Measurements from ENCODE around the gene RUNX1. TPM values are rescaled to one million over a fixed set of nuclear protein-coding genes. Genes with fewer than 3 reads are reported as not detected.
"Not testable (repeated sequence)": the region's sequence is repeated elsewhere in the genome, so short reads cannot be mapped to it uniquely, and the experiment has no call there.

RUNX1 gene
- total RNA-seq, 1 experiment from 2014 or later = 13.8 TPM

DNA sequence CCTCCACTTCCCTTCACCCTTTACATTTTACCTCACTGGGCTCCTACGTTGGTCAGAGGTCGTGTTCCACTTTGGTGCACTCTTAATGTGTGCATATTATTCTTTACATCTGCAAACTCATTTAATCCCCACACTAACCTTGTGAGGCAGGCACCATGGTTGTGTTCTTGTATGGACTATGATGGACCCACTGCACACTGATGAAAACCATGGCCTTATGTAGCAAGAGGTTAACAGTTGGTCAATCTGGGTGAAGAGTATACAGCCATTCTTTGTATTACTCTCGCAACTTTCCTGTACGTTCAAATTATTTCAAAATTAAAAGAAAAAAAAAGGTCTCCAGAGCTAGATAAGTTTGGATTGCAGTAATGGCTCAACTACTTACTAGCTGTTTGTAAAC, 78.5 kb downstream of the RUNX1 start:
- no peak for DNase-seq (ENCODE audit: low read depth)

DNA sequence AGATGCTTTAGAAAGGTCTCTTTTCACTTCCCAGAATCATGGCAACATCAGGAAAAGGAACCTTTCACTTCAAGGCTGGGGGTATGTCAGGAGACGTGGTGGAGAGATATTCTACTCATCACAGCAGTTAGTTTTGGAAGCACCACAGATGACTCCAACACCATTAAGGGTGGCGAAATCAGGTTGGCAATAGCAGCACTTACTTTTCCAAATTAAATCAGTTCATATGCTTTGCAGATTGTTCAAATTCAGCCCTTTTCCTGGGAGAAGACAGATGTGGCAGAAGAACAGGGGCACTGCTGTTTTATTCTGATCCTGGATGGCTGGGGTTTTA, 79.0 kb downstream of the RUNX1 start:
- DNase-seq (ENCODE audit: low read depth) = no peak

DNA sequence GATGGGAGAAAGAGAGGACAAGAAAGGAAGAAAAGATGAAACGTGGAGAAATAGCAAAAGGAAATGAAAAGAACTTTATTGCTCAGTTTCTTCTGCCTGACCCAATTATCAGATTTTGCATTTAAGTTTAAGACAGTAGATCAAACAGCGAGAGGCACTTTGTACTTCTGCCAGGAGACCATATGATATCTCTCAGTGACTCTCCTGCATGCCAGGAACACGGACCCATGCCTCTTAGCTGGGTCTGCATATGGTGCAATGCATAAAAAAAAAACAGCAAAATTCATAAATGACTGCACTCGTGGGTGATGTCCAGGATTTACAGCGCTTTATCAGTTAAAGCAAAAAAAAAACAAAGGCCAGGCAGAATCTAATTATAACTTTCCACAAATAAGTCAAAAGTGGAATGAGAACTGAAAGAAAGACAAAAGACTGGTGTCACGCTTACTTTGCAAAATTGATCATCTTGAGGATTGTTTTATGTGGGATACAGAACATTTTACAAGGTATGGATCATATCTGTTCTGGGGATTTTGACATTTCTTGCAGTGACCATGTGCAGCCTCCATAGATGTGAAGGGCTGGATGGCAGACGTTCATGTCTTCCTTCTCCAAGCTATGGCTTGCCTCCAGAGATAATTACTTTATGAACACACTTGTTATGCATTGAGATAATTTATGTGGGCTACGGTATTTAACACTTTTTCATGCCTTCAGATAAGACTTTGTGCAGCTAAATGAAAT, 79.5 kb downstream of the RUNX1 start:
- no peak for DNase-seq (ENCODE audit: low read depth)

DNA sequence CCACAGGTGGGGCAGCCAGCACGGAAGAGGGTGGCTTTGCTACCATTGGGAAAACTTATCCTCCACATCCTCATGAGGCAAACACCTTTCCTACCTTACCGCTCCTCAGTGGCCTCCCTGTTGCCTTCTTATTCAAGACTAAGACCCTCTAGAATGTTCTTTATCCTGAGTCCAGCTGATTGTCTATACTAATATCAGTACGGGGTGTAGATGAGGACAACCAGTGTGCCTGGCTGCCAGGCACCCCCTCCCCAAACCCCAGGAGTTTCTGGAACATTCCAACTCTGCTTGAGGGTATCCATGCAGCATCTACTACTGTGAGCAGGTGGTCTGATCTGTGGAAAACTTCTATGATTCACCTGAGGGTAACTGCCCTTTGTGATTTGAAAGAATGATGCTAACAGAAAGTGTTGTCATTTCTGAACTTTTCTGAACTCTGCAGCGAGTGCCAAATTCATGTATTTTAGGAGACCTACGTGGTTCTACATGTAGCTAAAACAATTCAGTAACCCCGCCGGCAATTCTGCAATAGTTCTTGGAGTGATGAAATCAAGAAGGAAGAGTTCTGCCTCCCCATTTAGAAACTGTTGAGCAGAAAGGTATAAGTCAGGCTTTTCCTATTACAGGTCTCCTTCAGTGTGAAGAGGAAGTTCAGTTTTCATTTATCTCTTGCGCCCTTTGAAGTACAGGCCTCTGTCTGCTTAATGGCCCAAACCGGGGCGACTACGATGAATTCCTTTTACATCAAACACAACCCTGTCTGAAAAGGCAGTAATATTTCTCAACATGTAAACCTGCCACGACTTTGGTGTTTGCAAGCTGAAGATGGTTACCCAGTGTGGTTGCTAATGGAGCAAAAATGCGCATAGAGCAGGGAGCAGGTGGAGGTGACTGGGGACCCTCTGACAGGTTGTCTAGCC, 80.4 kb downstream of the RUNX1 start:
- no peak for DNase-seq (ENCODE audit: low read depth)

DNA sequence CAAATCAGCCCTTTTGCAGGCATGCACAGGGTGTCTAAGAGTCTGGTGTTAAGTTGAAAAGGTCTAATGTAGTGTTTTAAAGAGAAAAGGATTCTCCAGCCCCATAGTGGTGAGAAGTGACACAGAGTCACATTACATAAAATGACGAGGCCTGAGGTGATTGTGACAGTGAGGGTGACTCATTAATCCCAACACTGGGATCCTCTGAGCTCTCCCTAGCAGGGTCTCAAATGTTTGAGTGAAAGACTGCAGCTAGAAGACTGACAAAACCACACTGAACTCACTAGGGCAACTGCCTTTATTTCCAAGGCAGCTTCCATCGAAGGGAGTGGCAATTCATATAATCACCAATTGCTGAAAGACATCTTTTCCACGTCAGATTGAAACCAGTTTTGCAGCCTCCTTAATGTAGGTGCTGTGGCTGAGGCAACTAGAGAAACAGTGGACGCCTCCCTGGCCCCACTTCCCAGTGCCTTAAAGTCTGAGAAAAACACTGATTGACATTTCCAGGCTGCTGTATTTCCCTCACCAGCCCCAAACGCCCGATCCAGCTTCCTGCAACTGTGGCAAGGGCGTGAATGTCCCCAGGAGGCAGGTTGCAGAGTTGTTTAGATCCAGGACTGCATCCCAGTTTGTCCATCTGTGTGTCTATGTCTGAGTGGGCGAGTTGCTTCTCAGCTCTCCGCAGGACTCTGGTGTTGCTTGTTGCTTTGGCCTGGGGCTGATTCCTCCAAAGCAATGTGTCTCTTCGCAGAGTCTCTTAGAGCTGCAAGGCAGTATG, 81.4 kb downstream of the RUNX1 start:
- DNase-seq (ENCODE audit: low read depth) = peak; percentile 86

DNA sequence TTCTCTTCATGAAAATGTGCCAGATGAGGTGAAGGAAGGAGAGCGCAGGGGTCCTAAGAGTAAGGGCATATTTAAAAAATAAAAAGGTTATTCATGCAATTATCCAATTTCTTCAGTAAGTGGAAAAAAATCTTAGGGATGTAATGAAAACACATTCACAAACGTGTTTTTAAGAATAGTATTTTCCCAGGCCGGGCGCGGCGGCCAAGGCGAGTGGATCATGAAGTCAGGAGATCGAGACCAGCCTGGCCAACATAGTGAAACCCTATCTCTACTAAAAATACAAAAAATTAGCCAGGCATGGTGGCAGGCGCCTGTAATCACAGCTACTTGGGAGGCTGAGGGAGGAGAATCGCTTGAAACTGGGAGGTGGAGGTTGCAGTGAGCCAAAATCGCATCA, 82.2 kb downstream of the RUNX1 start:
- DNase-seq (ENCODE audit: low read depth) = not testable (repeated sequence)

DNA sequence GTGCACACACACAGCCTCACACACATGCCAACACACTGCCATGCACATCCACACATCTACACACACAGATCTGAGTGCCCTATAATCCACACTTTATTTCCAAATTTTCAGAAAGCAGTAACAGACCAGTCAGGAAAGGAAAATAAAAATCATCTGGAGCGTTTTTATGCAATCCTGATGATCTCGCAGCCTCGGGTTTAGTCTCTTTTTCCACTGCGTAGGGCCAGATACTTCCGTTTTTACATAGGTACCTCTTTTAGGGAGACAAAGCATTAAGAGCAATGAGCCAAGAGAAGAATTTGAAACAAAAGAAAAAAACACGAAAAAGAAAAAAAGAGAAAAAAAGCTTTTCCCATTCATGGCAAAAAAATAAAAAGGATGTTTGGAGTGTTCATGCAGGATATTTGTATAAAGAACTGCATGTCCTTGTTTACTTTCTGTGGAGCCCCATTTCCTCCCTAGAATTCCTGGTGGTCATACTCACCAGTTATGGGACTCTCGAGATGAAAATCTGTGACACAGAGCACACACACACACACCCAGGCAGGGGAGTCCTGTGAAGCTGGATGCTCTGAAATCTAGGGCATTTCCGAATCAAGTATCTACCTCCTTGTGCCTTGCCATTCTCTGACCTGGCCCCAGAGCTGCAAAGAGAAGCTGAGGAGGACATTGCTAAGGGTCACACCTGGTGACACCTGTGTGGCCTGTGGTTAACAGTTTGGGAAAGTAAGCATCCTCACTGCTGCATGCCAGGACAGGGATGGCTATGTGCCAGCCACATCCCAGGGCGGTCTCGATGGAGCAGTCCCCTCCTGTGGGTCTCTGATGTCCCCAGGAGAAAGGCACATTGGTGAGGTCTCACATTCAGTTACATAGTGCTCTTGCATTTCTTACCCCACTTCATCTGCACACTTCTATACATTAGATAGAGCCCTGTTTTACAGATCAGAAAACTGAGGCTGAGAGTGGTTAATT, 83.6 kb downstream of the RUNX1 start:
- DNase-seq (ENCODE audit: low read depth) = peak; percentile 92

DNA sequence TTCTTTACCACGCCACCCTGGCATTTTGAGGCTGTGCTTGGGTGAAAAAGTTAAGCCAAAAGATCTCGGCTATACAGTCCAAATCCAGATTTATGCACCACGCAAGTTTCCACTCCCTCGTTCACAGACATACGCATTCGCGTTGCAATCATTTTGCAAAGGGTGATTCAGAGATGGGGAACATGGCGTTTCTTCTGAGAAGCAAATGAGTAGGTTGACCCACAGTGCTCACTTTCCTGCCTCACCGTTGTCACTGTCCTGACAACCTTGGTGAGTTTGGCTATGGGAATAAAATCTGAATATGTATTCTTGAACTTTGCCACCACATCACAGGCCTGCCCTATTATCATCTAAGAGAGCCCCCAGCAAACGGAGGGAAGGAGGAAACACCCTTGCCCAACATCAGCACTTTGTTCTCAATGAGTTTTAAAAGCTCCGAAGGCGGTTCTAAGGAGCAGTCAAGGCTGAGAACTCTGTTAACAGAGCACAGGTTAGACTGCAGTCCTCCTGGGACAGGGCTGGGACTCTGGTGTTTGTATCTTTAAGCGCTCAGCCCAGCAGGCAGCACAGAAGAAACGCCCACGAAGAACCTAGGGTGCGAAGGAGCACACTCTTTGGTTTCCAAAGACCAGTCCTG, 86.4 kb downstream of the RUNX1 start:
- no peak for DNase-seq (ENCODE audit: low read depth)

DNA sequence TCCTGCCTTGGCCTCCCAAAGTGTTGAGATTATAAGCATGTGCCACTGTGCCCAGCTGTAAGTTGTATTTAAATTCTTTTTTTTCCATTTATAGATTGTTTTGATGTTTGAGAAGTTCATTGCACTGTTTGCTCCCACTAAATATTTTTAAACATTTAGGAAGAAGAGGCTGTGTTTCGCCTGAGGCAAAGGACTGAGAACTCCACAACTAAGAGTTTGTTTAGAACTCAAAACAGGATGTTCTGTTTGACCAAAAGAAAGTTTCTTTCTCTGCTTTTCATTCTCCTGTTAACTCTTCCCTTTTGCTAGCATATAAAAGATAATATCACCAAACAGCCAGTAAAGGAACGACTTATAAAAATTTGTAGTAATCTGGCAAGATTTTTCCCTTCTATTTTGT, 87.0 kb downstream of the RUNX1 start:
- DNase-seq (ENCODE audit: low read depth) = no peak

DNA sequence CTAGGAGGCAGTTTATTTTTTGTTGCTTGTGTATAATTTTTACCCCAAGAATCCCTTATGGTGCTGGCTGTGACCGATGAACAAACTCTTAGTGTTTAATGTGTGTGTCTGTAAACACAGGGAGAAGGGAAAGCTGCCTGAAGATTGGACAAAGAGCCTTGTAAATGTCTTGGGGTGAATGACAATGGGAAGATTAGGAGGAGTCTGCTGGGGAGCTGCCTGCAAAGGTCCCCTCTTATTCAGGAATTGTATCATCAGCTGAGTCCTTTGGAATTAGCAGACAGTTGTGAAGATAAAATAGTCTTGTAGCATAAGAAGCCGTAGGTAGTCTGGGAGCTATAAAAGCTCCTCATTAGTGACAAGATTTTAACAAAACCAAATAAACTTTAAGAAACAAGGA, 88.4 kb downstream of the RUNX1 start:
- DNase-seq (ENCODE audit: low read depth) = no peak

DNA sequence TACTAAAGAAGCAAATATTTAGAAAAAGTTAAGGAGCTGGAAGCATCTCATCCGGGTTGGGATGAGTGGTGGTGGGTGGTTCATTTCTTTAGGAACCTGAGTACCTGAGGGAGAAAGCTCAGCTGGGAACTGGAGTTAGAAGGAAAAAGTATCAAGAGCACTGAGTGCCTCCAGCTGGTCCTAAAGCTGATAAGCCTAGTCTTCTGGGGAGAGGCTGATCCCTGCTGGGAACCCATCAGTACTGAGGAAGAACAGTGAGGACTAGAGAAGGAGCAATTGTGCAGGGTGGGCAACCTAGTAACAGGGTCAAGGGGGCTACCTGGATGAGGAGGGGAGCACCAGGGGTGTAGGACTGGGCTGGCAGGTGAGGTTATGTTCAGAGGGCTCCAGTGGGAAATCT, 89.5 kb downstream of the RUNX1 start:
- DNase-seq (ENCODE audit: low read depth) = no peak

DNA sequence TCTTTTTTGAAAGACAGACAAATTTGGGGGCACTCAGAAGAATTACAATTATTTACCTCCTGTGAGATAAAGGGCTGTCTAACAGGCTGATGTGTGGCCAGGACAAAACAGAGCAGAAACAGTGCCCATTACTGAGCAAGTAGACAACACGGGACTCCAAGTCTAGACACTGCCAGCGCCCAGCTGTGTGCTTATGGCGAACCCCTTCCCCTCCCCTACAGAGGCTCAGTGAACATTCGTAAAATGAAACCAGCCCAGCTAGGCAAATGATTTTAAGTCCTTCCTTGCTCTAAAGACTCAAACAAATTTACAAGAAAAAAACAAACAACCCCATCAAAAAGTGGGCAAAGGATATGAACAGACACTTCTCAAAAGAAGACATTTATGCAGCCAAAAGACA, 91.1 kb downstream of the RUNX1 start:
- DNase-seq (ENCODE audit: low read depth) = no peak

DNA sequence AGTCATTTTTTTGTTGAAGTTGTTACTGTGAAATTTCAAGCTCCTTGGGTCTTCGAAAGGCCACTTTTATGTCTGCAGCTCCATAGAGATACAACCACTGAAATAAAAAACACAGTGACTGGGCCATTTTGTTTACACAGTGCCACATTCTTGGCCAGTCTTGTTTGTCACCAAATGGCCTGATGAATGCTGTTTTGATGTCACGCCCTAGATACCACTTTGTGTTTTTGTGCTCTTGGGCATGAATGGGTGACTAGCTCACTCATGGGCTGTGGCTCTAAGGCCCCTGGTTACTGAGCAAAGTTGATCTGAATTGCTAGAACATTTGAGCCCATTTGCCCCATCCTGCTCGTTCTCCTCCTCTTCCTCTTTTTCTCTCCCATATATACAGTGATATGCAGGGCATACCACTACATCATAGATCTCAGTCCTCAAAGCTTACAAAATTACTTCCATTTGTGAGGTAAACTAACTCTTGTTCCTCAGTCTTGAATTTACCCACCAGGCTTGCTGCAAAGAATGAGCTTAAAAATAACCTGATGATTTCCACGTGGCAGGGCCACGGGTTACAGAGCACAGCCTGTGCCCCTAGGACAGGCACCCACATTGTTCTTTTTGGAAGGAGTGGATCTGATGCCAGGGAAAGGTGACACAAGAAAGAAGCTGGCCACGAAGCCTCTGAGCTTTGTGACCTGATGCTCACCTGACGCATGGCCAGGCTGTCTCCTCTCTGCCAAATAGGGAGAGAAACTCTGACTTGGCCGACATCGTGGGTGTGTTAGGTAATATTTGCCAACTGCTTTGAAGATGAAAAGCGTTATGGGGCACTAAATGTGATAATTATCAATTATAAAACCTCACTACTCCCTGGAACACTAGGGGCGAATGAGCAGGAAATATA, 92.4 kb downstream of the RUNX1 start:
- DNase-seq (ENCODE audit: low read depth) = peak; percentile 43

DNA sequence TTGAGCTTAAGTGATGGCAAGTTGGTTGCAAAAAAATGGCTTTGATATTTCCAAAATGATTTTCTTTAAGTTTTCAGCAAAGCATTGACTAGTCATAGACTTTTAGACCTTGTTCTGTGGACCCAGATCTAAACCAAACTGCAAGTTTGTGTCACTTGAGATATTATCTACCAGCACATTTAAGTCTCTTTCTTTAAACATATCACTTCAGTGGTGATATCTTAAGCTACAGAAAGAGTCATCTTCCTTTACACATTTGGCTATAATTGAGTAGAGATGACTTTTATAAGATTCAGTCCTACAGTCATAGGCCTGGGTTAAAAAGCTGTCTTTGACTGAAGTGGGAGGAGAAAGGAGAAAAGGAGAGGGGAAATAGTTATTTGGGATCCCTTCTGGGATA, 95.2 kb downstream of the RUNX1 start:
- DNase-seq (ENCODE audit: low read depth) = no peak

DNA sequence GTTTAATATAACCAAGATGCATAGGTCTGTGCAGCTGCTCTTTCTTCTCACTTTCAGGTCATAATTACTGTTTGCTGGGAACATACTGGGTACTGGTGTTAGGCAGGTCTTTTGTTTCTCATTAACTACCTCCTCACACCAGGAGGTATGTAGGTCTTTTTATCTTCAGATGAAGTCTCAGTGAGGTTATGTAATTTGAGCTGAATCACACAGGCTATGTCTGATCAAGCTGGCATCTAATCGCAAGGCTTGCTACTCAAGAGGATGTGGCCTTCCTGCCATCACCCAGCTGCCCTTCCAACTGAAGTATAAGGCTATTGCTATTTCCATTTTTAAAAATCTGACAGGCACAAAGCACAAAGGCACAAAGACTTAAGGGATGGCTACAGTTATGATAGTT, 96.4 kb downstream of the RUNX1 start:
- DNase-seq (ENCODE audit: low read depth) = peak; percentile 45

DNA sequence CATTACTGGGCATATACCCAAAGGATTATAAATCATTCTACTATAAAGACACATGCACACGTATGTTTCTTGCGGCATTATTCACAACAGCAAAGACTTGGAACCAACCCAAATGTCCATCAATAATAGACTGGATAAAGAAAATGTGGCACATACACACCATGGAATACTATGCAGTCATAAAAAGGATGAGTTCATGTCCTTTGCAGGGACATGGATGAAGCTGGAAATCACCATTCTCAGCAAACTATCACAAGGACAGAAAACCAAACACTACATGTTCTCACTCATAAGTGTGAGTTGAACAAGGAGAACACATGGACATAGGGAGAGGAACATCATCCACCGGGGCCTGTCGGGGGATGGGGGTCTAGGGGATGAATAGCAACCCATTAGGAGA, 97.2 kb downstream of the RUNX1 start:
- DNase-seq (ENCODE audit: low read depth) = not testable (repeated sequence)

DNA sequence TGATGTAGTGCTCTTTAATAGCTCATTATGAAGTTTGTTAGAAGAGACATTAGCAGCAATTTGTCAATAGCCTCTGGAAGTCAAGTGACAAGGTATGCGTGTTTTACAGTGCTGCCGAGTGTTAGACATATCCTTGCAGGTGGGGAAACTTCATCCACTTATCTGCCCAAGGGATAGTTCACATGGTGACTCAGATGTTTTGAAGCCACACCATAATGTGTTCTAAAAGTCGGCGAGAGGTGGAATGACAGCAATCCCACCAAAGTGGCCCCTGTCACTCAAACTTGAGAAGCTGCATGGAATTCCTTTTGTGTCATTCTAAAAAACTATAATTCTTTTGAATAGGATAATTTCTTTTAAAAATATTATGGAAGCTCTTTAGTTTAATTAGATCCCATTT, 98.1 kb downstream of the RUNX1 start:
- DNase-seq (ENCODE audit: low read depth) = peak; percentile 35

DNA sequence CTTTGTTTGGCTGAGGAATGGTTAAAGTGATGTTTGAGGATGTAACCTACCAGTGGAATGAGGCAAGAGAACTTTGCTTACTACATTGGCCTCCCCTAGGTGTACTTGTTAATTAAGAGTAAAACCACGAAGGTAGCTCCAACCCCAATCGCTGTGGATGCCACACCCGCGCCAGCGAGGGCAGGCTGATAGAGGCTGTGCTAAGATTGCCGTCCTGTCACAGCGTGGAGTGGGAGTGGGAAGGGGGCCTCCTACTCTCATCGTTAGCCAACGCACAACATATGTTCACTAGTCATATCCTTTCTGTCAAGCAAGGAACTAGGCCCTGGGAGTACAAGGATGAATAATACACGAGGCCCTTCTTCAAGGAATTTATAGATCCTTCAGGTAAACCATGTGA, 99.6 kb downstream of the RUNX1 start:
- no peak for DNase-seq (ENCODE audit: low read depth)

DNA sequence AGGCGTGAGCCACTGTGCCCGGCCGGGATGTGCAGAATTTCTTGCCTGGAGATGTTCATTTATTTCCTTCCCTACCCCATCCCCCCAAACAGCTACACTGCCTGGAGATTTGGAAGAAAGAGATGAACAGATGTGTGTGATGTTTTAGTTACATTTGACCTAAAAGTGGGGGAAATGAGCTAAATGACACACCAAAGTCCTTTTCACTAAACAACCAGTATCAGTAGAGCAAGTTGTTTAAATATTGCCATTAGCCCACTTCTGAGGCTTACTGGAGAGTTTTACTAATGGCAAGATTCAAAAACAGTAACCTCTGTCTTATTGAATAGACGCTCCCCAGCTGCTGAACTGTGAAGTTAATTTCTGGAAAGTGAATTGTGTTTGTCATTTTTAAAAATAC, 100.1 kb downstream of the RUNX1 start:
- no peak for DNase-seq (ENCODE audit: low read depth)

DNA sequence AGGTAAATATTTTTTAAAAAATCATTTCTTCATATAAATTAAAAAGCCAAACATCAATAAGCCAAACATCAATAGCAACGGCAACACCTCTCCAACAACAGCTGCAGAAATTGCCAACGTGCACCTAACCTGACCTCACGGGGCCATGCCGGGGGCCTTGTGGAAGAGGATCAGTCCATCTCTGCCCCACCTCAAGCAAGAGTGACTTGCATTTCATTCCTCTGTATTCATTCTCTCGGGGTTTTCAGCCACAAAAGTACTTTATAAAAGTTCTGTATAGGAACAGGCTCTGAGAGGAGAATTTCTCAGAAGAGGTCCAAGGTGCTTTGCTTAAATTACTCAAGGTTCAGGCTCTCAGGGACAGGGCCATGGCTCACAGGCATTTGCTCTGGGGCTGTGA, 100.9 kb downstream of the RUNX1 start:
- no peak for DNase-seq (ENCODE audit: low read depth)

Data from M059J (cell line).